ENCODE data around the gene FGF16.

DNA sequence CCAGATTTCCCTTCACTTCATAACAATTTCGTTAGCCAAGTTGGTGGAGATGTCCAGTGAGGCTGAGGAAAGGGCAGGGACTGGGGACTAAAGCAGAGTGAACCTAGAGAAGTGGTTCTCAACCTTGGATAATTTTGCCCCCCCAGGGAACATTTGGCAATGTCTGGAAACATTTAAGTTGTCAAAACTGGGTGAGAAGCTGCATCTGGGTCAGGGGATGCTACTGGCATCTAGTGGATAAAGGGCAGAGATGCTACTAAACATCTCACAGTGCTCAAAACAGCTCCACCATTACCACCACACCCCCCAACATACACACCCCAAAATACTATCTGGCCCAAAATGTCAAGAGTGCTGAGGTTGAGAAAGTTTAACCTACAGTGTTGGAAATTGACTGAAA is 32.0 kb upstream of the FGF16 start:
- TF ChIP-seq SUZ12 (IDR thresholded peaks at IDR 0.05; ENCODE audit: extremely low read depth, insufficient read depth, insufficient read length) (no peak), ZNF274 (IDR thresholded peaks at IDR 0.05; ENCODE audit: low read depth, low read length) (no peak)
